Measurements from ENCODE around the gene MYH10. TPM values are rescaled to one million over a fixed set of nuclear protein-coding genes. Genes with fewer than 3 reads are reported as not detected.

MYH10 gene
- total RNA-seq, 3 donors from 2014 or later: 2.2 to 3.2 (median 2.9) TPM

Other genes starting within 250 kb of the MYH10 start
- gene RPL26, start 247.5 kb downstream of the MYH10 start, total RNA-seq: 1,000 to 10,000 TPM; 2,326 to 2,535 (median 2,364) TPM
- gene RNF222, start 232.9 kb downstream of the MYH10 start, total RNA-seq: under 1 TPM in 2 of 3 donors, not detected in 1; 0.11 to 0.13 TPM
- 10 to 100 TPM; 49.0 to 51.7 (median 51.4) TPM for gene NDEL1, start 194.8 kb downstream of the MYH10 start, total RNA-seq
- gene CCDC42, start 114.1 kb upstream of the MYH10 start, total RNA-seq: not detected
- gene SPDYE4, start 127.8 kb upstream of the MYH10 start, total RNA-seq: not detected
- gene MFSD6L, start 168.6 kb upstream of the MYH10 start, total RNA-seq: under 1 TPM in 1 of 3 donors, not detected in 2; 0.08 TPM
- gene PIK3R6, start 236.9 kb upstream of the MYH10 start, total RNA-seq: under 1 TPM in 2 of 3 donors, not detected in 1; 0.32 to 0.35 TPM

Measured in activated T-cell treated with anti-CD3 and anti-CD28 coated beads, Interleukin-2, amount 50 U/mL, for 4 hours (primary cell).